ENCODE measurements around the gene BDNF.

- TF ChIP-seq REST (IDR thresholded peaks at IDR 0.05; ENCODE audit: insufficient read depth in 1 of 2, low read depth in 2 of 2, low read length in 2 of 2) (peak; percentile 6 to 64; a peak in 2 of 4 replicates), POLR2AphosphoS5 (IDR thresholded peaks at IDR 0.05; ENCODE audit: low read depth, low read length) (no peak), TAF1 (IDR thresholded peaks at IDR 0.05; ENCODE audit: borderline replicate concordance, insufficient read depth, low read length) (no peak), SIN3A (IDR thresholded peaks at IDR 0.05; ENCODE audit: borderline replicate concordance, insufficient read depth, low read length) (no peak)
These were observed 22.1 kb upstream of the BDNF start for GRCh38 chr11:27722117-27722952.
